ENCODE results near the gene NGRN. TPM values are rescaled to one million over a fixed set of nuclear protein-coding genes. Genes with fewer than 3 reads are reported as not detected.

The NGRN gene
- total and polyA plus RNA-seq, 2 of the 4 experiments (the other 2 are of a cell fraction), result 39.6 to 46.2 TPM

DNA sequence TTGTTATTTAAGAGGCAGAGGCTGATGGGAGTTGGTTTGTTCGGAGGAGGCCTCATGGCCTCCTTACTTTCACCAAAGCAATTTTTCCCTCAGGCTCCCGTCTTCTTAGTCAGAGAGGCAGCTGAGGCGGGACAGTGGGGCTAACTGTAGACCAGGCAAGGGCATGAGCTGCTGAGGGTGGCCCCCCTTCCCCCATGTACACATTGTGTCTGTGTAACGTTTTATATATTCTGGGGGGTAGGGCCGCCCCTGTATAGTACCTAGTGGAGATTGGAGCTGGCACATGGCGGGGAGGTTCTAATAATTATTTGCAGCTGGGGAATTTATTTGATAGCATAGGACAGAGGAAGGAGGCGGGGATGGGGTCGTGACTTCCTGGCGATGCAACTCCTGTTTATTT lies 35.1 kb downstream of the NGRN start:
- H2AK5ac ChIP-seq (ENCODE audit: low read depth, low read length), result no peak overlapping the region
- CTCF ChIA-PET, result no interaction called here
- H3K56ac ChIP-seq (ENCODE audit: extremely low read depth, insufficient read depth, low read length), result no peak overlapping the region
- H2AK9ac ChIP-seq (replicated peaks; ENCODE audit: low read depth, low read length, poor library complexity), result no peak overlapping the region
- H2BK20ac ChIP-seq (ENCODE audit: low read depth, low read length), result no peak overlapping the region
- no peak overlapping the region for H2AFZ ChIP-seq (replicated peaks; ENCODE audit: low read length, poor library complexity)
- H3K79me1 ChIP-seq (ENCODE audit: low read depth in 1 of 2, low read length in 2 of 2), result no peaks in the 10 kb centered on the region
- no peak overlapping the region for H3K4me2 ChIP-seq (ENCODE audit: low read depth, low read length)
- no peaks in the 10 kb centered on the region for H3K36me3 ChIP-seq (ENCODE audit: control insufficient read depth, insufficient read depth, low read length)
- no peak overlapping the region for H4K5ac ChIP-seq (ENCODE audit: low read depth, low read length)
- H2BK120ac ChIP-seq (ENCODE audit: low read depth, low read length), result no peak overlapping the region
- no peaks in the 10 kb centered on the region for H3K9me1 ChIP-seq (ENCODE audit: insufficient read depth, low read length)
- H3K9ac ChIP-seq (ENCODE audit: low read depth, low read length), result no peak overlapping the region
- DNase-seq (no peak), ATAC-seq (ENCODE audit: low read depth) (no peak)
- no peak overlapping the region for H3K18ac ChIP-seq (ENCODE audit: low read depth, low read length)
- H3K23ac ChIP-seq (ENCODE audit: low read depth, low read length), result no peak overlapping the region
- BruUV-seq (replicated peaks), result no TSS peak
- H2BK5ac ChIP-seq (ENCODE audit: low read depth, low read length, poor library complexity, severe bottlenecking), result no peak overlapping the region
- no peaks in the 10 kb centered on the region for H3K27me3 ChIP-seq (ENCODE audit: control insufficient read depth, insufficient read depth, low read length)
- intact Hi-C loops (cut with micrococcal nuclease), result no loop called here
- no peak overlapping the region for H3K4ac ChIP-seq (ENCODE audit: low read depth, low read length)
- H3K9me3 ChIP-seq (ENCODE audit: control insufficient read depth, insufficient read depth, low read length), result no peaks in the 10 kb centered on the region
- no peaks in the 10 kb centered on the region for H4K20me1 ChIP-seq (ENCODE audit: insufficient read depth, low read length)
- H3K14ac ChIP-seq (replicated peaks; ENCODE audit: low read depth, low read length), result no peak overlapping the region
- H3K4me1 ChIP-seq (ENCODE audit: control insufficient read depth, insufficient read depth, low read length), result no peaks in the 10 kb centered on the region
- POLR2A ChIA-PET (ENCODE audit: unreplicated experiment), result no interaction called here
- no peak overlapping the region; a peak in 1 of 4 replicates for H4K8ac ChIP-seq (ENCODE audit: low read depth in 2 of 2, low read length in 2 of 2)
- dilution Hi-C loops (cut with HindIII; ENCODE audit: low sequenced_read_pairs, unreplicated experiment), result no loop called here
- in situ Hi-C loops (cut with MboI; ENCODE audit: low sequenced_read_pairs), result loop anchor here (25.0 kb wide), 1 partner anchor 587 kb away; the partner anchor contains the start of gene FES
- no peak overlapping the region for H4K91ac ChIP-seq (ENCODE audit: insufficient read depth, low read depth, low read length)
- TF ChIP-seq MAZ (IDR thresholded peaks at IDR 0.05; ENCODE audit: borderline replicate concordance, low read depth, low read length) (no peak), NFE2L2 (IDR thresholded peaks at IDR 0.05; ENCODE audit: low read depth, low read length) (no peak), MXI1 (IDR thresholded peaks at IDR 0.05; ENCODE audit: borderline replicate concordance, low read depth, low read length) (no peak), MAFK (IDR thresholded peaks at IDR 0.05; ENCODE audit: low read depth, low read length) (no peak), SMC3 (IDR thresholded peaks at IDR 0.05; ENCODE audit: low read depth, low read length) (no peak), RFX5 (IDR thresholded peaks at IDR 0.05; ENCODE audit: low read depth, low read length) (no peak), CEBPB (IDR thresholded peaks at IDR 0.05; ENCODE audit: low read depth, low read length) (no peak), RAD21 (IDR thresholded peaks at IDR 0.05; ENCODE audit: low read length) (no peak), POLR2A (IDR thresholded peaks at IDR 0.05; ENCODE audit: low read depth, low read length) (no peak), CHD1 (IDR thresholded peaks at IDR 0.05; ENCODE audit: low read depth, low read length) (no peak), FOS (IDR thresholded peaks at IDR 0.05; ENCODE audit: low read depth, low read length) (no peak), CTCF (conservative IDR thresholded peaks at IDR 0.05; ENCODE audit: low read depth, low read length) (no peak), BHLHE40 (IDR thresholded peaks at IDR 0.05; ENCODE audit: low read depth, low read length) (no peak), RCOR1 (IDR thresholded peaks at IDR 0.05; ENCODE audit: insufficient replicate concordance, low read length) (no peak)
- TF ChIP-seq, protein P1, sequence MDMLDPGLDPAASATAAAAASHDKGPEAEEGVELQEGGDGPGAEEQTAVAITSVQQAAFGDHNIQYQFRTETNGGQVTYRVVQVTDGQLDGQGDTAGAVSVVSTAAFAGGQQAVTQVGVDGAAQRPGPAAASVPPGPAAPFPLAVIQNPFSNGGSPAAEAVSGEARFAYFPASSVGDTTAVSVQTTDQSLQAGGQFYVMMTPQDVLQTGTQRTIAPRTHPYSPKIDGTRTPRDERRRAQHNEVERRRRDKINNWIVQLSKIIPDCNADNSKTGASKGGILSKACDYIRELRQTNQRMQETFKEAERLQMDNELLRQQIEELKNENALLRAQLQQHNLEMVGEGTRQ (IDR thresholded peaks at IDR 0.05; ENCODE audit: low read depth, low read length), result no peak
- TF ChIP-seq, protein P2, sequence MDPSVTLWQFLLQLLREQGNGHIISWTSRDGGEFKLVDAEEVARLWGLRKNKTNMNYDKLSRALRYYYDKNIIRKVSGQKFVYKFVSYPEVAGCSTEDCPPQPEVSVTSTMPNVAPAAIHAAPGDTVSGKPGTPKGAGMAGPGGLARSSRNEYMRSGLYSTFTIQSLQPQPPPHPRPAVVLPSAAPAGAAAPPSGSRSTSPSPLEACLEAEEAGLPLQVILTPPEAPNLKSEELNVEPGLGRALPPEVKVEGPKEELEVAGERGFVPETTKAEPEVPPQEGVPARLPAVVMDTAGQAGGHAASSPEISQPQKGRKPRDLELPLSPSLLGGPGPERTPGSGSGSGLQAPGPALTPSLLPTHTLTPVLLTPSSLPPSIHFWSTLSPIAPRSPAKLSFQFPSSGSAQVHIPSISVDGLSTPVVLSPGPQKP (IDR thresholded peaks at IDR 0.05; ENCODE audit: borderline replicate concordance, low read depth, low read length), result no peak
- no peak overlapping the region for H2BK15ac ChIP-seq (ENCODE audit: low read depth, low read length)
- no peak overlapping the region for H3K4me3 ChIP-seq (ENCODE audit: insufficient read depth, low read depth, low read length)
- H3K27ac ChIP-seq (ENCODE audit: insufficient read depth, low read length), result no peak overlapping the region
- 100% methylated on average over 2 of the region's 9 CpGs; no CpG with 5 or more reads in 1 of the 2 experiments for WGBS, 2 experiments (ENCODE audit: extremely low coverage in 2 of 2, insufficient read length in 1 of 2)
